SK-N-SH treated with all-trans-retinoic acid at 6 μM for 48 hours (cell line): Measurements from ENCODE around the gene PTGS1.

Experiments used
- BACH2 ChIP-seq: fragments of 250-450 bp; sonication (Bioruptor Pico); IDR thresholded peaks from 2 replicates; pipeline ENCODE4 v1.9.0; 2021; ENCODE audit warnings: mild to moderate bottlenecking, borderline replicate concordance
- GLIS3 ChIP-seq: fragments of 250-450 bp; sonication (Bioruptor Pico); IDR thresholded peaks from 2 replicates; pipeline ENCODE4 v1.5.0; 2020; ENCODE audit warnings: mild to moderate bottlenecking, moderate library complexity
- TF ChIP-seq, protein P1 (sequence below): fragments of 250-450 bp; sonication (Bioruptor Pico); IDR thresholded peaks from 2 replicates; pipeline ENCODE4 v1.8.0; 2020; ENCODE audit warnings: mild to moderate bottlenecking, moderate library complexity, borderline replicate concordance

DNA sequence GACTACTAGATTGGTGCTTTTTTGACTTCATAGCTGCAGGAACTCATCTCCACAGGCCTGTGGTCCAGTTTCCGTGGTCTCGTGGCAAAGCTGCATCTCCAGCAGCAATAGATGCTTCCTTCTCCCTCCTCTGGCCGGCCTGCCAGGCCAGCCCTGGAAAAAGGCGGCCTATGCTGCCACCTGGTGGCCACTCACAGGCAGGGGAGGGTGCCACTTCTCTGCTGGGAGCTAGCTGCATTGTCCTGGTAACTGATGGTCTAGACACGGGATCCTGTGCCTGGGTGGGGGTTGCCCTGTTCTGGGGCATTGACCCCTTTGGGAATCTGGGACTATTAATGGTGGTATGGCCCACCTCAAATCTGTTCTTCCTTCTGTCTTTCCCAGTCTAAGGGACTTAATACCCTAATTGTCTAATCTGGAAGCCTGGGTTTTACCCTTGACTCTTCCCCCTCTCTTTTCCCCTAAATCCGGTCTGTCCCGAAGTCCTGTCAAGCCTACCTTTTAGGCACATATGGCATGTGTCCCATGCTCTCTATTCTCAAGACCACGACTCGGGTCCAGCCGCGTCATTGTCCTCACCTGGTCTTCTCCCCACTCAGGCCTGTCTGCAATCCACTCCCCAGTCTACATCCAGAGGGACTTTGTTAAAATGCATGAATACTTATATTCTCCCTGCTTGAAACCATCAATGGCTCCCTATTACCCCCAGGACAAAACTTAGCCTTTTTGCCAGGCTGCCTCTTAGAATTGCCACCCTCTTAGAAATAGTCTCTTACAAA is 20.1 kb upstream of the PTGS1 start:
- TF ChIP-seq BACH2 (CRISPR knock-in tag) = no peak
- no peak for TF ChIP-seq GLIS3 (CRISPR knock-in tag)
- TF ChIP-seq, protein P1, sequence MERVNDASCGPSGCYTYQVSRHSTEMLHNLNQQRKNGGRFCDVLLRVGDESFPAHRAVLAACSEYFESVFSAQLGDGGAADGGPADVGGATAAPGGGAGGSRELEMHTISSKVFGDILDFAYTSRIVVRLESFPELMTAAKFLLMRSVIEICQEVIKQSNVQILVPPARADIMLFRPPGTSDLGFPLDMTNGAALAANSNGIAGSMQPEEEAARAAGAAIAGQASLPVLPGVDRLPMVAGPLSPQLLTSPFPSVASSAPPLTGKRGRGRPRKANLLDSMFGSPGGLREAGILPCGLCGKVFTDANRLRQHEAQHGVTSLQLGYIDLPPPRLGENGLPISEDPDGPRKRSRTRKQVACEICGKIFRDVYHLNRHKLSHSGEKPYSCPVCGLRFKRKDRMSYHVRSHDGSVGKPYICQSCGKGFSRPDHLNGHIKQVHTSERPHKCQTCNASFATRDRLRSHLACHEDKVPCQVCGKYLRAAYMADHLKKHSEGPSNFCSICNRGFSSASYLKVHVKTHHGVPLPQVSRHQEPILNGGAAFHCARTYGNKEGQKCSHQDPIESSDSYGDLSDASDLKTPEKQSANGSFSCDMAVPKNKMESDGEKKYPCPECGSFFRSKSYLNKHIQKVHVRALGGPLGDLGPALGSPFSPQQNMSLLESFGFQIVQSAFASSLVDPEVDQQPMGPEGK = no peak
